HG02885 (cell line): ENCODE measurements around the gene NPTXR.

ENCODE experiments used
- ATAC-seq: cut with Tn5 transposase; IDR thresholded peaks from one replicate; pipeline ENCODE4 v1.9.1; 2021; ENCODE audit warnings: mild to moderate bottlenecking; ENCODE audit not compliant: unreplicated experiment, poor library complexity

The NPTXR gene

GRCh38 chr22:38869663-38870062 is 25.8 kb upstream of the NPTXR start:
- no peak for ATAC-seq

GRCh38 chr22:38868886-38869381 is 25.1 kb upstream of the NPTXR start:
- no peak for ATAC-seq

DNA sequence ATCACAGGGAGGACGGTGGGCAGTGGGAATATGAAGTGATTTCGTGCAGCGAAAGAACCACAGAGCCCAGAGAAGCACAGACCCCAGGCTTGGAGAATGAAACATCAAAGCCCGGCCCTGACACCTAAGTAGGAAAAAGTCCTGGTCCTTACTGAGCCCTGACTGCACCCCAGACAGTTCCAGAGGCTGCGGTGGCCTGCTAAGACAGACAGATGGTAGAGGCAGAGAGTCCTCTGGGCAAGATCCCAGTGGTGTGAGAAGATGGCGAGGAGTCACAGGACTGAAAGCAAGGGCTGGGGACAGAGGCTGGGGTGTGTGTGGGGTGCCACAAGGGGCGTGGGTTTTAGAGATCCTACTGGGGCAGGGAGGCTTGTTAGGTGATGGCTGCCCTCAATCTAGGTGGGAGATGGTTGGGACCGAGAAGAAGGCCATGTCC is 24.5 kb upstream of the NPTXR start:
- no peak for ATAC-seq

GRCh38 chr22:38867471-38868285 is 23.9 kb upstream of the NPTXR start:
- no peak for ATAC-seq

DNA sequence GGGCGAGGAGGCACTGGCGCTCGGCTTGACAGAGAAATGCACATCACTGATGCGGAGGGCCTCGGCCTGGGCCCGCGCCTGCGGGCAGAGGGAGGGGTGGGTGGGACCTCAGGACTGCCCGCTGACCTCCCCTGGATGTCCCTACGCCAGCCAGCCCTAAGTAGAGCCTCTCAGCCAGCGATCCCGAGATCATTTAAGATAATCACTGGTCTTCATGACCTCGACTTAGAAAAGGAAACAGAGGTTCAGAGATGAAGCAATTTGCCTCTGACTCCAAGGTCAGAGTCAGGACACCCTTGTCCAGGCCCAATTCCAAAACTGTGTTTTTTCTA is 23.3 kb upstream of the NPTXR start:
- no peak for ATAC-seq

GRCh38 chr22:38866399-38867123 is 22.7 kb upstream of the NPTXR start:
- no peak for ATAC-seq

- ATAC-seq = no peak
Observed at GRCh38 chr22:38866024-38866398, 22.2 kb upstream of the NPTXR start.

DNA sequence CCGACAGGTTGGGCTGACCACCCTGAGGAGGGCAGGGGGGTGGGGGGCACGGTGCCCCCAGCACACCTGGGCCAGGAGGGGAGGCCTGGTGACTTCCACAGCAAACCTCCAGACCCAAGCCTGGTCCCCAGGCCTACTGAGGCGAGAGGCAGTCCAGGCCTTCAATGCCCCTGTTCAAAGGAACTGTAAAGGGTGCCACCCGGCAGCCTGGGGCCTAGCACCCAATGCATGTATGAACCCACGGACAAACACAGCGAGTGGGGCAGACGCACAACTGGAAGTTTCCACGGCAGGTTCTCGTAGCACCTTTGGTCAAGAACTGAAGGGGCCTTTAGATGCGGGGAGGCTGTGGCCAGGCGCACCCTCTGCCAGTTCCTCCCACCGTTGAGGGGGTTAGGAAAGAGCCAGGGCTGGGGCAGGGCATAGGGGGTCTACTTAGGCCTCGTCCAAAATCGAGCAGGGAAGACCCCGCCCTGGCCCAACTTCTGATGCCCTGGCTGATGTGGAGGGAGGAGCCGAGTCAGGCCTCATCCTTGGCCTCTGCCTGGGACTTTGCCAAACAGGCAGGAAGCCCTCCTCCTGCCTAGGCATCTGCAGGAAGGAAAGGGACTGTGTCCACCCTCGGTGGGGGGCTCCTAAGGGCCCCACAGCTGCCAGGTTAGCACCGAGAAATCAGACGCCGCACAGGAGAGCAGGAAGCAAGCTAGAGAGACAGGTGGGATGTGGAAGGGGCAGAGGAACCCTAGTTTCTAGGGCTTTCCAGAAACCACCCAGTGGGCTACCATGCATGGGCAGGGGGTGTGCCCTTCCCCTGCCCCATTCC is 21.6 kb upstream of the NPTXR start:
- ATAC-seq = no peak

GRCh38 chr22:38864361-38865191 is 20.7 kb upstream of the NPTXR start:
- ATAC-seq = no peak

GRCh38 chr22:38863531-38864131 is 19.8 kb upstream of the NPTXR start:
- ATAC-seq = no peak

DNA sequence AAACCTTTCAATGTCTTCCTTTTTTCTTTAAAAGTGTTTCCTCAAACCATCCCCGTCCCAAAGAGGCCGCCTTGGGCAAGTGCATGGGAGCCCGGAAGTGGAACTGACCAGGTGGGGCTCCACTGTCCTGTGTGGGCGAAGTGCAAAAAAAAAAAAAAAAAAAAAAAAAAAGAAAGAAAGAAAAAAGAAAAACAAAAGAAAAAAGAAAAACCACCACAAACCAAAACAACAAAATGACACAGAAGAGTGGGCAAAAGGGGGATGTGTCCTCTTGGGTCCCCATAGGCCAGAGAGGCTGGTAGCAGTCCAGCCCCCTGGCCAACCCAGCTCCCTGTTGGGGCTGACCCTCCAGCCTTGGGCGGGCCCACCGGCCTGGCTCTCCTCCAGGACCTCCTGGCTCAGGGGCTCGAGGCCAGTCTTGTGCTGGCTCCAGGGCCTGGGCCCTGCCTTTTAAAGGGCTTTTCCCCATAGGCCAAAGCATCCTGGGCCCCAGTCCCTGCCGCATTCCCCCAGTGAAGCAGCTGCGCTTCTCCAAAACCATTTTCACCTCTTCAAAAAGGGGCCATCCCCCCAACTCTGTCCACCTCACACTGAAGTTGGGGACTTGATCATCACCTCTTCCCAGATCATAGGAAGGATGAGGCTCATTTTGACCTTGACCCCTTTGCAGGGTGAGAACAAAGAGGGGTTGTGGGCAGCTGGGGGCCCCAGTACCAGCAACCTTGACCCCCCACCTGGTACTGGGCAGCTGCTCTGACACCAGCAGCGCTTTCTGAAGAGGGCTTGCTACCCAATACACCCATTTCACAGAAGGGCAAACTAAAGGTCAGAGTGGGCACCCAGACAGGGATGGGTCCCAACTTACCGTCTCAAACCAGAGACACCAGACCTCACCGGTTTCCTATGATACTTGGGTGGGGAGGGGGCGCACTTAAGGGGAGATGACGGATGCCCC is 18.8 kb upstream of the NPTXR start:
- ATAC-seq = no peak

GRCh38 chr22:38861927-38862326 is 18.1 kb upstream of the NPTXR start:
- ATAC-seq = no peak

DNA sequence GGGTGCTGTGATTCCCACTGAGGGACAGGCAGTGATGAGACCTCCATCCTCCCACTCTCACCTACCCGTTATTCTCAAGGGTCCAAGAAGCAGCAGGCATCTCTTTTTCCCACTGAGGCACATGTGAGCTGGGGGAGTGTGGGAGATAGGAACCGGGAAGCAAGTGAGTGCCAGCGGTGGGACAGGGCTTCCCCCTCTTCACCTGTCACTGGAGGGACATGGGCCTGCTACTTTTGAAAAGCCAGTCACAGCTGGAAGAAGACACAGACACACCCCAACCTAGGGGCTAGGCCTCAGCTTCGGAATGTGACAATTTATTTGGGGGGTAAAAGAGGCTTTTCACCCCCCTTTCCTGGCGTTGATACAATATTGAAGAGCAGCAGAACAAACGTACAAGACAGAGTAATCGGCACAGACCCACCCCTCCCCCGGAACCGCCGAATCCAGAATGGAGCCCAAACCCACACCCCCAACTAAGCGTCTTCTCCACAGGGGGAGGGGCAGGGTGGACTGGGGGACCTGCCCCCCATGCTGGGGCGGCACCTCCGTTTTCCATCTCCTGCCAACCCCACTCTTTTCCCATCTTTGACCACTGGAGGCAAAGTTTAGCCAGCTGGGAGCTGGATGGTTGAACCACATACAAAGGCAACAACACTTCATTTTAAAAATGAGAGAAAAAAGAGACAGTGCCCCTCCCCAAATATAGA is 17.5 kb upstream of the NPTXR start:
- no peak for ATAC-seq

DNA sequence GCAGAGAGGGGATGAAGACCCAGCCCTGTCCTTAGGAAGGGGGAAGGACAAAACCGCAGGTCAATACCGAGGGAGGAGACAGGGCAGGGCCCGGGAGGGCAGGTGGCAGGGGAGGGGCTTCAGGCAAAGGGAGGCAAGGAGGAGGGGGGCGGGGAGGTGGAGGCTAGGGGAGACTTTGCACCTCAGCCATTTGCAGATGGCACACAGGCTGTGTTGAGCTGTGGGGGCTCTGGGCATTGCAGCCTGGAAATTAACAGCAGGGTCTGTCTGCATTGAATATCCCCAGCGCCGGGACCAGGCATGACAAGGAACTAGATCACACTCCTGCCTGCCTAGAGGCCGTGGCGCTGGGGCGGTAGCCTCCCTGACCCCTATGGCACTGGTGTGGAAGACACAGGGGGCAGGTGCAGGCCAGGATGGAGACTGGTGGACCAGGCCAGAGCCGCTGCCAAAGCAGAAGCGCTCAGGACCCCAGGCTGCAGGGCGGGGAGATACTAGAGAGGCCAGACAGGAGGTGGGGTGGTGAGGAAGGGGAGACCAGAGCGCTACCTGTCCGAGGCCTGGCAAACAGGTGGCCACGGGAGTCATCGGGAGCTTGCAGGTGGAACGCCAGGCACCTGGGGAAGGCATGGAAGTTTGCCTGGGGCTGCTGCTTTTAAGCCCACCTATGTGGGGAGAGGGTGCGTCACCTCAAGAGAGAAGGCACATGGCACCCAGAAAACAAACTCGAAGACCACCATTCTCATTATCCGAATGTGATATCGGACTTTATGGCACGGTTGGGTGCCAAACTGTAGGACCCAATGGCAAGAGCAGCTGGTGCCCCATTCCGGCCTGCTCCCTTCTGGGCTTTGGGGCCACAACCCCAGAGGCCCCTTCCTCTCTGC is 16.7 kb upstream of the NPTXR start:
- ATAC-seq = no peak

GRCh38 chr22:38859581-38860282 is 15.9 kb upstream of the NPTXR start:
- ATAC-seq = no peak

DNA sequence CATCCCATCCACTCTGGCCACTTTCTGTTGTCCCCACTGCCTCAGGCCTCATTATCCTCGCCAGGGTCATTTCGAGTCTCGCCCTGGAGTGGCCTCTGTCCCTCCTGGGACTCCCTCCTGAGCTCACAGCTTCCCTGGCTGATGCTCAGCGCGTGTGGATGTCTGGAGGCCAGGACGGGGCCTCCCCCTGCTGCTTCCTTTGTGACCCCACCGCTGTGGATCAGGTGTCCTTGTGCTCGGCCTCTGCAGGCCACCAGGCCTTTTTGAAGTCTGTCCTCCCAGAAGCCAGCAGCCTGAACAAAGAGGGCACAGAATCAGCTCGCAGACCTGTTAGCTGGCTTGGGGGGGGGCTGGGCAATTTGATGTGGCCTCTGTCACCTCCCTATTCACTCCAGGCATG is 14.7 kb upstream of the NPTXR start:
- ATAC-seq = no peak
